ENCODE results near the gene ALG1. TPM values are rescaled to one million over a fixed set of nuclear protein-coding genes. Genes with fewer than 3 reads are reported as not detected.

The ALG1 gene
- total RNA-seq, 1 experiment from 2014 or later: 36.2 TPM

GRCh38 chr16:5032748-5033167 is 38.9 kb upstream of the ALG1 start:
- Mint-ChIP-seq H3K4me3 (peak overlapping the region; percentile 72 to 85), H3K36me3 (ENCODE audit: insufficient read depth in 1 of 3, low read depth in 3 of 3) (no peaks in the 10 kb centered on the region; a peak in 1 of 7 replicates), H3K9me3 (no peaks in the 10 kb centered on the region), H3K4me1 (peaks cover 20 to 28% of the 10 kb centered on the region in 2 experiments), H3K27me3 (ENCODE audit: low read depth) (peaks cover 5% of the 10 kb centered on the region), H3K27ac (no peak overlapping the region)
- Histone ChIP-seq H3K9me3 (ENCODE audit: control insufficient read depth, low read depth, low read length) (no peaks in the 10 kb centered on the region), H3K27me3 (ENCODE audit: insufficient read depth, low read length) (no peaks in the 10 kb centered on the region), H3K23ac (ENCODE audit: insufficient read length, low read depth, low read length) (no peak overlapping the region), H3K9ac (ENCODE audit: extremely low read depth, insufficient read length, low read length) (no peak overlapping the region), H2AFZ (ENCODE audit: low read length) (no peak overlapping the region), H3T11ph (ENCODE audit: low read length) (no peak overlapping the region), H3K4me1 (ENCODE audit: insufficient read depth, low read length) (peaks cover 9% of the 10 kb centered on the region), H2AK5ac (ENCODE audit: insufficient read length, low read length) (no peak overlapping the region), H3K4me2 (ENCODE audit: insufficient read depth, insufficient read length, low read length) (peak overlapping the region; percentile 74), H3K79me1 (ENCODE audit: insufficient read depth, low read depth, low read length, poor library complexity, severe bottlenecking) (no peaks in the 10 kb centered on the region), H3K79me2 (ENCODE audit: insufficient read depth, low read length) (no peaks in the 10 kb centered on the region), H3K18ac (ENCODE audit: insufficient read length, low read depth, low read length) (no peak overlapping the region), H2BK15ac (ENCODE audit: low read depth, low read length) (no peak overlapping the region), H4K5ac (ENCODE audit: insufficient read length, low read depth, low read length) (no peak overlapping the region), H3K27ac (ENCODE audit: insufficient read length, low read depth, low read length) (no peak overlapping the region), H4K8ac (replicated peaks; ENCODE audit: insufficient read length, low read depth, low read length) (no peak overlapping the region), H2BK120ac (ENCODE audit: low read depth, low read length, poor library complexity, severe bottlenecking) (no peak overlapping the region), H3K14ac (ENCODE audit: insufficient read depth, low read length) (no peak overlapping the region), H2BK20ac (ENCODE audit: low read depth, low read length, poor library complexity, severe bottlenecking) (no peak overlapping the region), H4K20me1 (ENCODE audit: control insufficient read depth, insufficient read depth, insufficient read length) (no peaks in the 10 kb centered on the region), H2BK12ac (ENCODE audit: insufficient read length, low read depth, low read length) (no peak overlapping the region), H3K4ac (ENCODE audit: low read depth, low read length) (no peak overlapping the region), H2BK5ac (ENCODE audit: insufficient read length, low read length) (no peak overlapping the region), H4K91ac (ENCODE audit: insufficient read length, low read depth, low read length) (no peak overlapping the region), H3K23me2 (ENCODE audit: insufficient read length, low read depth, low read length, poor library complexity, severe bottlenecking) (peaks cover 5% of the 10 kb centered on the region), H3K56ac (ENCODE audit: insufficient read length, low read depth, low read length) (no peak overlapping the region)
- WGBS (ENCODE audit: extremely low coverage, insufficient read length, low lambda C conversion rate): no CpG with 5 or more reads among the region's 12 CpGs
- TF ChIP-seq, protein P1, sequence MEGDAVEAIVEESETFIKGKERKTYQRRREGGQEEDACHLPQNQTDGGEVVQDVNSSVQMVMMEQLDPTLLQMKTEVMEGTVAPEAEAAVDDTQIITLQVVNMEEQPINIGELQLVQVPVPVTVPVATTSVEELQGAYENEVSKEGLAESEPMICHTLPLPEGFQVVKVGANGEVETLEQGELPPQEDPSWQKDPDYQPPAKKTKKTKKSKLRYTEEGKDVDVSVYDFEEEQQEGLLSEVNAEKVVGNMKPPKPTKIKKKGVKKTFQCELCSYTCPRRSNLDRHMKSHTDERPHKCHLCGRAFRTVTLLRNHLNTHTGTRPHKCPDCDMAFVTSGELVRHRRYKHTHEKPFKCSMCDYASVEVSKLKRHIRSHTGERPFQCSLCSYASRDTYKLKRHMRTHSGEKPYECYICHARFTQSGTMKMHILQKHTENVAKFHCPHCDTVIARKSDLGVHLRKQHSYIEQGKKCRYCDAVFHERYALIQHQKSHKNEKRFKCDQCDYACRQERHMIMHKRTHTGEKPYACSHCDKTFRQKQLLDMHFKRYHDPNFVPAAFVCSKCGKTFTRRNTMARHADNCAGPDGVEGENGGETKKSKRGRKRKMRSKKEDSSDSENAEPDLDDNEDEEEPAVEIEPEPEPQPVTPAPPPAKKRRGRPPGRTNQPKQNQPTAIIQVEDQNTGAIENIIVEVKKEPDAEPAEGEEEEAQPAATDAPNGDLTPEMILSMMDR (conservative IDR thresholded peaks at IDR 0.05): no peak
- DNase-seq: no peak
